A549 (cell line): ENCODE data around the gene ATP6V1B1. TPM values are rescaled to one million over a fixed set of nuclear protein-coding genes. Genes with fewer than 3 reads are reported as not detected.

Source experiments
- ATAC-seq, 2 experiments: fragments of 200-7000 bp in 1 of 2; fragments of >200 bp in 1 of 2; cut with Nextera tagmentation in 1 of 2; cut with Tn5 transposase in 1 of 2; 3 replicates each; pipeline versions ENCODE4 v1.8.0 to v1.9.1; 2018 to 2020; ENCODE audit warnings: mild to moderate bottlenecking in 1 of 2, moderate library complexity in 1 of 2
- CTCF ChIA-PET: fragments of 300-600 bp; sonication (Branson Sonifier 250); formaldehyde crosslinking; extraction: SDS; loops from one replicate; lab custom pipeline; 2021; ENCODE audit warnings: antibody characterized with exemption, inconsistent platforms; lab: Yijun Ruan, JAX
- POLR2A ChIA-PET: fragments of 350-600 bp; formaldehyde crosslinking; extraction: SDS; loops from one replicate; lab custom pipeline; 2021; ENCODE audit warnings: antibody characterized with exemption, inconsistent platforms; lab: Yijun Ruan, JAX
- DNase-seq, 2 experiments: peaks; one replicate each; pipeline versions ENCODE4 v3.0.0 to v3.0.0-alpha.2; 2011 to 2016; ENCODE audit warnings: low read depth in 1 of 2, low spot score in 1 of 2
- FAIRE-seq: peaks from 2 replicates; lab custom pipeline; 2011; peaks lifted over from hg19 to GRCh38; lab: Jason Lieb, UNC
- H3K27ac ChIP-seq, 2 experiments: fragments of >200 bp; sonication (Bioruptor Twin); formaldehyde crosslinking; 3 replicates each; pipeline ENCODE4 v1.5.1; 2016 to 2017
- H3K4me1 ChIP-seq: fragments of >200 bp; sonication (Bioruptor Twin); formaldehyde crosslinking; 3 replicates; pipeline ENCODE4 v1.6.1; 2016
- H3K4me2 ChIP-seq: fragments of >200 bp; sonication (Bioruptor Twin); formaldehyde crosslinking; 3 replicates; pipeline ENCODE4 v1.6.1; 2016
- H3K4me3 ChIP-seq: fragments of >200 bp; sonication (Bioruptor Twin); formaldehyde crosslinking; 3 replicates; pipeline ENCODE4 v1.5.1; 2016
- H3K9me3 ChIP-seq: fragments of >200 bp; sonication (Bioruptor Twin); formaldehyde crosslinking; 3 replicates; pipeline ENCODE4 v1.6.1; 2016
- CBX8 ChIP-seq: fragments of 200-600 bp; sonication (generic); IDR thresholded peaks from 2 replicates; pipeline ENCODE4 v1.6.1; 2016
- CEBPB ChIP-seq, 2 experiments: fragments of >200 bp in 1 of 2; sonication (Bioruptor Twin) in 1 of 2; formaldehyde crosslinking in 1 of 2; IDR thresholded peaks; 2 replicates each; pipeline ENCODE4 v1.6.1; 2012 to 2016
- FOSL2 ChIP-seq, 2 experiments: fragments of 450-650 bp in 1 of 2; fragments of >200 bp in 1 of 2; sonication (Bioruptor Twin) in 1 of 2; formaldehyde crosslinking; IDR thresholded peaks; 2 replicates each; pipeline versions ENCODE4 v1.5.0 to v1.6.1; 2016 to 2020; ENCODE audit warnings: mild to moderate bottlenecking in 1 of 2, moderate library complexity in 1 of 2
- HEYL ChIP-seq: fragments of 250-450 bp; sonication (Bioruptor Pico); IDR thresholded peaks from 2 replicates; pipeline ENCODE4 v1.8.0; 2021; ENCODE audit warnings: mild to moderate bottlenecking, moderate library complexity
- JUN ChIP-seq, 2 experiments: fragments of >200 bp; sonication (Bioruptor Twin); formaldehyde crosslinking; IDR thresholded peaks; 2 replicates in 1 of 2; 3 replicates in 1 of 2; pipeline ENCODE4 v1.6.1; 2016 to 2017
- MAZ ChIP-seq: fragments of 150-350 bp; IDR thresholded peaks from 2 replicates; pipeline ENCODE4 v1.6.1; 2014; ENCODE audit warnings: antibody characterized with exemption, low read depth, low read length, borderline replicate concordance
- NFE2L2 ChIP-seq: fragments of 150-350 bp; conservative IDR thresholded peaks from 2 replicates; pipeline ENCODE4 v1.6.1; 2014; ENCODE audit warnings: low read length
- RARB ChIP-seq: fragments of 250-450 bp; sonication (Bioruptor Pico); IDR thresholded peaks from 2 replicates; pipeline ENCODE4 v1.8.0; 2021; ENCODE audit warnings: mild to moderate bottlenecking, moderate library complexity
- RCOR1 ChIP-seq: fragments of 150-350 bp; IDR thresholded peaks from 2 replicates; pipeline ENCODE4 v1.6.1; 2014; ENCODE audit warnings: antibody characterized with exemption, low read length, low read depth
- REST ChIP-seq: fragments of 200-600 bp; sonication (generic); IDR thresholded peaks from 2 replicates; pipeline ENCODE4 v1.6.1; 2016; ENCODE audit warnings: antibody characterized with exemption, mild to moderate bottlenecking, moderate library complexity
- RFX5 ChIP-seq: fragments of 450-650 bp; IDR thresholded peaks from 2 replicates; pipeline ENCODE4 v1.7.1; 2014; ENCODE audit warnings: antibody characterized with exemption, mild to moderate bottlenecking, moderate library complexity
- SMC3 ChIP-seq: fragments of >200 bp; sonication (Bioruptor Twin); formaldehyde crosslinking; IDR thresholded peaks from 3 replicates; pipeline ENCODE4 v1.6.1; 2018; ENCODE audit warnings: inconsistent platforms
- USF2 ChIP-seq: fragments of 450-650 bp; IDR thresholded peaks from 2 replicates; pipeline ENCODE4 v1.6.1; 2014; ENCODE audit warnings: antibody characterized with exemption
- ZC3H11A ChIP-seq: fragments of 450-650 bp; IDR thresholded peaks from 2 replicates; pipeline ENCODE4 v1.6.1; 2014; ENCODE audit warnings: antibody characterized with exemption, mild to moderate bottlenecking
- ZFP36 ChIP-seq: fragments of 450-650 bp; IDR thresholded peaks from 2 replicates; pipeline ENCODE4 v1.6.1; 2014; ENCODE audit warnings: borderline replicate concordance; ENCODE audit not compliant: partially characterized antibody
- ZSCAN20 ChIP-seq: fragments of 250-450 bp; sonication (Bioruptor Pico); IDR thresholded peaks from 2 replicates; pipeline ENCODE4 v1.8.0; 2022; ENCODE audit warnings: mild to moderate bottlenecking, moderate library complexity
- WGBS: methylation state at CpG from one replicate; pipeline ENCODE4 v1.1.6; 2017; ENCODE audit errors: missing lambda C conversion rate; 5-methylcytosine and 5-hydroxymethylcytosine counted together
- polyA plus RNA-seq, 4 experiments: library from polyadenylated mRNA; depleted of rRNA in 3 of 4; stranded (reverse); fragments of >200 nt; fragmentation: RNase III in 1 of 4; extraction: RNeasy Plus Mini Kit Qiagen cat#74134 plus additional on column Dnase treatment in 1 of 4; gene quantifications; 2 replicates in 3 of 4; 3 replicates in 1 of 4; pipeline ENCODE4 v1.2.3, GENCODE V29; 2011 to 2017
- TF ChIP-seq, protein P1 (sequence below): fragments of >200 bp; sonication (Bioruptor Twin); formaldehyde crosslinking; IDR thresholded peaks from 2 replicates; pipeline ENCODE4 v1.6.1; 2016
- TF ChIP-seq, protein P2 (sequence below): fragments of 250-450 bp; sonication (Bioruptor Pico); IDR thresholded peaks from 2 replicates; pipeline ENCODE4 v1.5.0; 2020; ENCODE audit warnings: low read depth, mild to moderate bottlenecking, moderate library complexity

Gene ATP6V1B1
- polyA plus RNA-seq, 2 of the 4 experiments (the other 2 are of a cell fraction), result 1.9 to 2.5 TPM

GRCh38 chr2:70893186-70893585 lies 42.5 kb upstream of the ATP6V1B1 start:
- DNase-seq (no peak), ATAC-seq (no peak), FAIRE-seq (no peak)
- Histone ChIP-seq H3K4me1 (peaks cover 6% of the 10 kb centered on the region; the same call in 2 of the 3 replicates), H3K4me3 (no peak overlapping the region), H3K27ac (no peak overlapping the region), H3K4me2 (no peak overlapping the region), H3K9me3 (no peaks in the 10 kb centered on the region)
- TF ChIP-seq, protein P1, sequence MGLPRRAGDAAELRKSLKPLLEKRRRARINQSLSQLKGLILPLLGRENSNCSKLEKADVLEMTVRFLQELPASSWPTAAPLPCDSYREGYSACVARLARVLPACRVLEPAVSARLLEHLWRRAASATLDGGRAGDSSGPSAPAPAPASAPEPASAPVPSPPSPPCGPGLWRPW, result no peak
- no peak for TF ChIP-seq FOSL2 (IDR thresholded peaks at IDR 0.05)
- TF ChIP-seq FOSL2 (CRISPR knock-in tag; IDR thresholded peaks at IDR 0.05), result no peak
- TF ChIP-seq JUN (IDR thresholded peaks at IDR 0.05), result no peak
- no peak for TF ChIP-seq CEBPB (IDR thresholded peaks at IDR 0.05)
- no peak for TF ChIP-seq REST
- TF ChIP-seq NFE2L2, result no peak
- no peak for TF ChIP-seq HEYL (CRISPR knock-in tag)
- no peak for TF ChIP-seq RARB (CRISPR knock-in tag)
- TF ChIP-seq MAZ, result no peak
- TF ChIP-seq RCOR1, result no peak
- TF ChIP-seq ZSCAN20 (CRISPR knock-in tag), result no peak
- TF ChIP-seq, protein P2, sequence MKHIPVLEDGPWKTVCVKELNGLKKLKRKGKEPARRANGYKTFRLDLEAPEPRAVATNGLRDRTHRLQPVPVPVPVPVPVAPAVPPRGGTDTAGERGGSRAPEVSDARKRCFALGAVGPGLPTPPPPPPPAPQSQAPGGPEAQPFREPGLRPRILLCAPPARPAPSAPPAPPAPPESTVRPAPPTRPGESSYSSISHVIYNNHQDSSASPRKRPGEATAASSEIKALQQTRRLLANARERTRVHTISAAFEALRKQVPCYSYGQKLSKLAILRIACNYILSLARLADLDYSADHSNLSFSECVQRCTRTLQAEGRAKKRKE, result no peak
- TF ChIP-seq USF2, result no peak
- no peak for TF ChIP-seq ZC3H11A
- no peak for TF ChIP-seq SMC3
- TF ChIP-seq RFX5, result no peak
- 69% methylated on average over 2 of the region's 2 CpGs for WGBS
- ChIA-PET CTCF (interaction anchor here (0.8 to 2.4 kb wide), 5 partner anchors 27 to 71 kb away, joined by 3 to 15 read pairs (median 3); no protein-coding TSS in a partner anchor), POLR2A (no interaction called here)

DNA sequence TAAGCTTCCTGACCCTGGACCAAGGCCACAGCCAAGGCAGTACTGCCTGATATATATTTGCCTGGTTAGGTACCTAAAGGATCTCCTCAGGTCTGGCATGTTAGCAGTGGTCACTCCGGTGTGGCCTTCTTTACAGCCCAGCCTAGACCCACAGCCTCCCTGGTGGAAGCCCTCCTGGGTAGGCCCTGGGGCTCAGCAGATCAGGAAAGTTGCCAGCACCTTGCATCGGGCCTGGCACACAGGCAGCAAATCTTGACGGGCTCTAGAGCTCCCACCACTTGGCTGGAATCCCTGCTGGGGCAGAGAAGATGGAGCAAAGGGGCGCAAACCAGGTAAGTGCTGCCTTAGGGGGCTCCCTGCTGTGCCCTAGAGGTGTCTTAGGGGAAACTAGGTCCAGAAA lies 40.9 kb upstream of the ATP6V1B1 start:
- ATAC-seq, result no peak
- peaks cover 6% of the 10 kb centered on the region; the same call in 2 of the 3 replicates for H3K4me1 ChIP-seq
- no peaks in the 10 kb centered on the region for H3K9me3 ChIP-seq
- no peak overlapping the region for H3K4me2 ChIP-seq
- ChIA-PET CTCF (interaction anchor here (1.3 to 2.0 kb wide), 3 partner anchors 10 to 105 kb away, joined by 4 to 8 read pairs (median 4); no protein-coding TSS in a partner anchor), POLR2A (no interaction called here)
- 76% methylated on average over 4 of the region's 4 CpGs for WGBS
- no peak overlapping the region for H3K4me3 ChIP-seq
- no peak for FAIRE-seq
- TF ChIP-seq REST (no peak), NFE2L2 (no peak), ZFP36 (no peak), CBX8 (no peak)
- TF ChIP-seq, protein P2, result no peak
- no peak overlapping the region for H3K27ac ChIP-seq
- no peak for DNase-seq
